HCT116 (cell line): ENCODE data around the gene SORCS2. TPM values are rescaled to one million over a fixed set of nuclear protein-coding genes. Genes with fewer than 3 reads are reported as not detected.

Source experiments
- ATAC-seq: fragments of 200-7000 bp; cut with Tn5 transposase; 2 replicates; pipeline ENCODE4 v1.9.1; 2020; ENCODE audit warnings: mild to moderate bottlenecking, moderate library complexity
- BruUV-seq: library from RNA; stranded (reverse); fragments of 400-500 nt; replicated peaks from 2 replicates; lab custom pipeline; 2021; lab: Mats Ljungman, UMichigan
- CTCF ChIA-PET: fragments of 300-600 bp; sonication (Branson Sonifier 250); formaldehyde crosslinking; loops from one replicate; lab custom pipeline; 2021; ENCODE audit warnings: antibody characterized with exemption; lab: Charles Lee
- POLR2A ChIA-PET: fragments of 300-600, 350-600 bp; sonication (Branson Sonifier 250); formaldehyde crosslinking; loops from one replicate; lab custom pipeline; 2021; ENCODE audit warnings: antibody characterized with exemption; lab: Charles Lee
- RAD21 ChIA-PET, 2 experiments: fragments of 300-600 bp; sonication (Branson Sonifier 250); formaldehyde crosslinking; loops; one replicate each; lab custom pipeline; 2023; ENCODE audit warnings: low total read pairs in 2 of 2; ENCODE audit not compliant: uncharacterized antibody in 2 of 2, unreplicated experiment in 2 of 2, low non-redundant PET in 1 of 2; lab: Charles Lee
- DNase-seq: peaks from one replicate; pipeline ENCODE4 v3.0.0-alpha.2; 2010; ENCODE audit warnings: low read depth, low spot score
- H2AFZ ChIP-seq: fragments of 200-600 bp; shearing (Covaris generic), sonication (generic); 2 replicates; pipeline ENCODE4 v1.6.1; 2017; ENCODE audit warnings: low read depth, mixed run types, mixed read lengths, antibody characterized with exemption, low read length; ENCODE audit not compliant: poor library complexity, severe bottlenecking
- H3K27ac ChIP-seq: 2 replicates; pipeline ENCODE4 v1.5.1; 2012; ENCODE audit warnings: low read depth, low read length
- H3K27me3 ChIP-seq: fragments of 200-600 bp; sonication (generic); 2 replicates; pipeline ENCODE4 v1.6.1; 2016; ENCODE audit warnings: mixed run types, low read length, mixed read lengths; ENCODE audit not compliant: insufficient read depth
- H3K36me3 ChIP-seq, 2 experiments: fragments of 200-500 bp in 1 of 2; fragments of 200-600 bp in 1 of 2; sonication (Bioruptor generic) in 1 of 2; sonication (generic) in 1 of 2; 2 replicates each; pipeline versions ENCODE4 v1.5.1 to v1.6.1; 2014 to 2016; ENCODE audit warnings: low read length in 2 of 2, inconsistent platforms in 1 of 2, mixed read lengths in 1 of 2, mixed run types in 1 of 2; ENCODE audit not compliant: insufficient read depth in 2 of 2, control insufficient read depth in 1 of 2
- H3K4me1 ChIP-seq, 2 experiments: fragments of 200-600 bp in 1 of 2; sonication (generic) in 1 of 2; 2 replicates each; pipeline versions ENCODE4 v1.5.1 to v1.6.1; 2012 to 2017; ENCODE audit warnings: low read length in 2 of 2, inconsistent platforms in 1 of 2, mild to moderate bottlenecking in 1 of 2, mixed read lengths in 1 of 2, mixed run types in 1 of 2, moderate library complexity in 1 of 2; ENCODE audit not compliant: insufficient read depth in 2 of 2, control insufficient read depth in 1 of 2
- H3K4me2 ChIP-seq: fragments of 200-600 bp; sonication (generic); 2 replicates; pipeline ENCODE4 v1.6.1; 2017; ENCODE audit warnings: mixed run types, low read length, mixed read lengths
- H3K4me3 ChIP-seq, 2 experiments: fragments of 200-600 bp in 1 of 2; sonication (generic) in 1 of 2; replicated peaks in 1 of 2; 2 replicates each; pipeline ENCODE4 v1.5.1; 2011 to 2016; ENCODE audit warnings: low read length in 2 of 2, control low read depth in 1 of 2, low read depth in 1 of 2, mild to moderate bottlenecking in 1 of 2, mixed read lengths in 1 of 2, mixed run types in 1 of 2
- H3K79me2 ChIP-seq: fragments of 200-600 bp; sonication (generic); 2 replicates; pipeline ENCODE4 v1.6.1; 2017; ENCODE audit warnings: mild to moderate bottlenecking, mixed run types, low read length, moderate library complexity, mixed read lengths; ENCODE audit not compliant: insufficient read depth
- H3K9ac ChIP-seq: fragments of 200-600 bp; sonication (generic); 2 replicates; pipeline ENCODE4 v1.6.1; 2016; ENCODE audit warnings: low read length, mixed read lengths
- H3K9me2 ChIP-seq: fragments of 200-600 bp; sonication (generic), shearing (Covaris generic); 2 replicates; pipeline ENCODE4 v1.6.1; 2017; ENCODE audit warnings: mixed run types, mild to moderate bottlenecking, moderate library complexity; ENCODE audit not compliant: insufficient read depth
- H3K9me3 ChIP-seq, 2 experiments: fragments of 200-500 bp in 1 of 2; fragments of 200-600 bp in 1 of 2; sonication (Bioruptor generic) in 1 of 2; sonication (generic) in 1 of 2; 2 replicates each; pipeline ENCODE4 v1.6.1; 2014 to 2017; ENCODE audit warnings: low read length in 2 of 2, mixed read lengths in 2 of 2, inconsistent platforms in 1 of 2, low read depth in 1 of 2, mild to moderate bottlenecking in 1 of 2, mixed run types in 1 of 2, moderate library complexity in 1 of 2; ENCODE audit not compliant: control insufficient read depth in 1 of 2, insufficient read depth in 1 of 2
- H4K20me1 ChIP-seq: fragments of 200-600 bp; sonication (generic), shearing (Covaris generic); 2 replicates; pipeline ENCODE4 v1.6.1; 2017; ENCODE audit warnings: mixed run types, mild to moderate bottlenecking, moderate library complexity; ENCODE audit not compliant: insufficient read depth
- EGR1 ChIP-seq: IDR thresholded peaks from 2 replicates; pipeline ENCODE4 v1.6.1; 2012; ENCODE audit warnings: low read depth
- JUND ChIP-seq: IDR thresholded peaks from 2 replicates; pipeline ENCODE4 v1.6.1; 2012
- RAD21 ChIP-seq: IDR thresholded peaks from 2 replicates; pipeline ENCODE4 v1.6.1; 2012; ENCODE audit warnings: low read depth, mild to moderate bottlenecking
- TCF7L2 ChIP-seq: IDR thresholded peaks from 2 replicates; pipeline ENCODE4 v1.7.0; 2011; ENCODE audit warnings: borderline replicate concordance, inconsistent platforms; ENCODE audit not compliant: insufficient read depth, insufficient read length; ENCODE audit errors: extremely low read depth
- ZFX ChIP-seq: fragments of 450-650 bp; IDR thresholded peaks from 2 replicates; pipeline ENCODE4 v1.6.1; 2017
- intact Hi-C: fragments of 100-400 bp; cut with micrococcal nuclease; formaldehyde crosslinking; loops from 2 replicates; pipeline ENCODE4 v1.10.0; 2022
- total RNA-seq: library from RNA; stranded (reverse); gene quantifications from one replicate; pipeline ENCODE4 v1.2.1, GENCODE V29; 2021; ENCODE audit not compliant: unreplicated experiment

Gene SORCS2
- total RNA-seq, 1 experiment from 2014 or later = 0.37 TPM

GRCh38 chr4:7629501-7630254, 437.3 kb downstream of the SORCS2 start:
- no peaks in the 10 kb centered on the region for H3K9me2 ChIP-seq
- no peaks in the 10 kb centered on the region for H3K79me2 ChIP-seq
- intact Hi-C loops = no loop called here
- H3K36me3 ChIP-seq = no peaks in the 10 kb centered on the region
- CTCF ChIA-PET = interaction anchor here (1.2 kb wide), 1 partner anchor 21 kb away, joined by 3 read pairs; no protein-coding TSS in a partner anchor
- H3K27ac ChIP-seq = no peak overlapping the region
- H3K27me3 ChIP-seq = peaks cover 10% of the 10 kb centered on the region
- H3K4me3 ChIP-seq = no peak overlapping the region
- POLR2A ChIA-PET = no interaction called here
- peaks cover 3 to 20% of the 10 kb centered on the region in 2 experiments for H3K4me1 ChIP-seq
- no peak for TF ChIP-seq EGR1
- TF ChIP-seq RAD21 = no peak
- TF ChIP-seq ZFX = no peak
- TF ChIP-seq TCF7L2 = no peak
- DNase-seq (no peak), ATAC-seq (no peak)
- H4K20me1 ChIP-seq = no peaks in the 10 kb centered on the region
- RAD21 ChIA-PET = interaction anchor here in 1 of 2 experiments (0.6 kb wide), 1 partner anchor 120 kb away, joined by 5 read pairs; no protein-coding TSS in a partner anchor
- 0 out of 2 replicates have a peak overlapping the region, but pooled peaks have one; percentile 50 for H3K4me2 ChIP-seq
- no peak overlapping the region for H2AFZ ChIP-seq
- peaks cover 3 to 5% of the 10 kb centered on the region in 2 experiments; a peak in 1 of 4 replicates for H3K9me3 ChIP-seq
- BruUV-seq = no TSS peak
- no peak overlapping the region for H3K9ac ChIP-seq

DNA sequence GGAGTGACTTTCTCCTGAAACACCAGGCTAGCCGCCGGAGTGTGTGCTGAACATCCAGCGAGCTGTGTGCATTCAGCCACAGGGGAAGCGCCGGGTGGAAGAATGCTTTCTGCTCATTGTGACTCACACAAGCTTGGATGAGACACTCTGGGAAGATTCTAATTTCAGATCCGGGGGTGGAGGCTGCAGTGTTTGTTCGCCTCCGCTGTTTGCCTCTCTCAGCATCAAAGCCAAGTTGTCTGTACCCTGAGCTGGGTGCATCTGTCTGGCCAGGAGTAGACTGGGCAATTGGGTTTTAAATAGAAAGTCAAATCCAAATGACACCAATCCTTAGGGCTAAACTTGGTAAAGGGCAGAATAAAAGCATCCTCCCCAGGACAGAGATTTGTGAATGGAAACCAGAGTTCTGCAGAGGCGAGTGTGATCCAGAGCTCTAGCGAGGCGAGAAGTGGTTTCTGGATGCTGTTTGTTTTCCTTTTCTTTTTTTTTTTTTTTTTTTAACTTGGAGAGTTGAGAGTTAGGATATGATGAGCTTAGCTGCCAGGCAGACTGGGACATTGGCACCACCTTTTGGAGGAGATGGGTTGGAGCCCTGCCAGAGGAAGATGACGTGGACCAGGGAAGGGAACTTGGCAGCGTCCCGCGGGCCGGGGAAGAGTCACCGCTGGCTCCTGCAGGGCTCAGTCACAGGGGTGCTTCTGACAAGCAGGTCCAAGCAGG, 438.4 kb downstream of the SORCS2 start:
- Histone ChIP-seq H2AFZ (no peak overlapping the region), H3K27ac (no peak overlapping the region), H3K9me3 (peaks cover 3 to 5% of the 10 kb centered on the region in 2 experiments; a peak in 1 of 4 replicates), H3K9ac (no peak overlapping the region), H3K4me2 (peak overlapping the region; percentile 50), H3K79me2 (no peaks in the 10 kb centered on the region), H3K4me3 (0 out of 4 replicates have a peak overlapping the region, but pooled peaks of 1 of the 2 experiments have one; percentile 11), H3K36me3 (no peaks in the 10 kb centered on the region), H4K20me1 (no peaks in the 10 kb centered on the region), H3K27me3 (peaks cover 10% of the 10 kb centered on the region), H3K9me2 (no peaks in the 10 kb centered on the region), H3K4me1 (peaks cover 3 to 20% of the 10 kb centered on the region in 2 experiments)
- BruUV-seq = no TSS peak
- ATAC-seq = peak; percentile 73
- ChIA-PET POLR2A (no interaction called here), RAD21 (interaction anchor here in 1 of 2 experiments (0.6 kb wide), 1 partner anchor 168 kb away, joined by 5 read pairs; no protein-coding TSS in a partner anchor), CTCF (interaction anchor here (1.2 kb wide), 1 partner anchor 20 kb away, joined by 3 read pairs; no protein-coding TSS in a partner anchor)
- intact Hi-C loops = no loop called here
- peak; percentile 33 for DNase-seq
- TF ChIP-seq JUND = no peak
- peak; percentile 57; the same call in 1 of the 2 replicates for TF ChIP-seq EGR1
